ENCODE results near the gene CIB4.

GRCh38 chr2:26671691-26672090 lies 30.5 kb upstream of the CIB4 start:
- TF ChIP-seq CTCF (IDR thresholded peaks at IDR 0.05) (no peak), POLR2A (IDR thresholded peaks at IDR 0.05) (no peak), POLR2AphosphoS5 (IDR thresholded peaks at IDR 0.05) (no peak), EP300 (IDR thresholded peaks at IDR 0.05) (no peak)

All from sigmoid colon (tissue), 4 donors.